Astrocyte (in vitro differentiated cells and primary cell): ENCODE measurements around the gene JADE1. TPM values are rescaled to one million over a fixed set of nuclear protein-coding genes. Genes with fewer than 3 reads are reported as not detected.

Experiments
- DNase-seq: peaks from one replicate; pipeline ENCODE4 v3.0.0-alpha.2; 2010; ENCODE audit warnings: low read depth
- FAIRE-seq: peaks from 2 replicates; lab custom pipeline; 2011; peaks lifted over from hg19 to GRCh38; lab: Jason Lieb, UNC
- H2AFZ ChIP-seq: 2 replicates; pipeline ENCODE4 v1.6.0; 2012; ENCODE audit warnings: low read depth, low read length, inconsistent platforms
- H3K27ac ChIP-seq: 2 replicates; pipeline ENCODE4 v1.5.1; 2011; ENCODE audit warnings: low read depth, low read length, inconsistent platforms
- H3K27me3 ChIP-seq: 2 replicates; pipeline ENCODE4 v1.6.0; 2011; ENCODE audit warnings: low read length, inconsistent platforms; ENCODE audit not compliant: insufficient read depth
- H3K36me3 ChIP-seq: 2 replicates; pipeline ENCODE4 v1.5.1; 2011; ENCODE audit warnings: low read length, inconsistent platforms; ENCODE audit not compliant: insufficient read depth
- H3K4me1 ChIP-seq: 2 replicates; pipeline ENCODE4 v1.5.1; 2011; ENCODE audit warnings: low read length, inconsistent platforms; ENCODE audit not compliant: insufficient read depth
- H3K4me2 ChIP-seq: 2 replicates; pipeline ENCODE4 v1.6.0; 2012; ENCODE audit warnings: low read length, inconsistent platforms
- H3K4me3 ChIP-seq: 2 replicates; pipeline ENCODE4 v1.5.1; 2011; ENCODE audit warnings: low read depth, mild to moderate bottlenecking, low read length, inconsistent platforms; ENCODE audit not compliant: insufficient read depth
- H3K79me2 ChIP-seq: 2 replicates; pipeline ENCODE4 v1.6.0; 2012; ENCODE audit warnings: mild to moderate bottlenecking, low read length, inconsistent platforms; ENCODE audit not compliant: insufficient read depth
- H3K9ac ChIP-seq: 2 replicates; pipeline ENCODE4 v1.6.0; 2012; ENCODE audit warnings: mild to moderate bottlenecking, low read length, inconsistent platforms
- H3K9me3 ChIP-seq: 2 replicates; pipeline ENCODE4 v1.5.1; 2012; ENCODE audit warnings: low read depth, mild to moderate bottlenecking, low read length, inconsistent platforms; ENCODE audit not compliant: insufficient read depth
- H4K20me1 ChIP-seq: 2 replicates; pipeline ENCODE4 v1.6.0; 2012; ENCODE audit warnings: low read length, inconsistent platforms; ENCODE audit not compliant: insufficient read depth
- H3K27ac Mint-ChIP-seq: one replicate; pipeline ENCODE4 v1.8.0; 2021; ENCODE audit warnings: mild to moderate bottlenecking, mixed read lengths; ENCODE audit not compliant: unreplicated experiment
- H3K27me3 Mint-ChIP-seq: one replicate; pipeline ENCODE4 v1.8.0; 2021; ENCODE audit warnings: low read depth, mixed read lengths; ENCODE audit not compliant: unreplicated experiment
- H3K36me3 Mint-ChIP-seq: one replicate; pipeline ENCODE4 v1.8.0; 2021; ENCODE audit warnings: low read depth, mixed read lengths; ENCODE audit not compliant: unreplicated experiment
- H3K4me1 Mint-ChIP-seq: one replicate; pipeline ENCODE4 v1.8.0; 2021; ENCODE audit warnings: low read depth, mixed read lengths; ENCODE audit not compliant: unreplicated experiment
- H3K4me3 Mint-ChIP-seq: one replicate; pipeline ENCODE4 v1.8.0; 2021; ENCODE audit warnings: mild to moderate bottlenecking, moderate library complexity, mixed read lengths; ENCODE audit not compliant: unreplicated experiment
- H3K9me3 Mint-ChIP-seq: one replicate; pipeline ENCODE4 v1.8.0; 2021; ENCODE audit warnings: mild to moderate bottlenecking, mixed read lengths; ENCODE audit not compliant: unreplicated experiment
- EZH2 ChIP-seq: IDR thresholded peaks from 2 replicates; pipeline ENCODE4 v1.6.1; 2012; ENCODE audit warnings: mild to moderate bottlenecking, low read length, inconsistent platforms; ENCODE audit not compliant: insufficient read depth
- total RNA-seq: library from RNA; stranded (reverse); gene quantifications from 2 replicates; pipeline ENCODE4 v1.2.1, GENCODE V29; 2021
- TF ChIP-seq, protein P1 (sequence below): IDR thresholded peaks from 2 replicates; pipeline ENCODE4 v1.5.1; 2011; ENCODE audit warnings: low read depth, mild to moderate bottlenecking, inconsistent platforms, low read length, moderate library complexity; ENCODE audit not compliant: insufficient read depth

JADE1 gene
- total RNA-seq, 1 donor from 2014 or later, result 88.3 TPM

DNA sequence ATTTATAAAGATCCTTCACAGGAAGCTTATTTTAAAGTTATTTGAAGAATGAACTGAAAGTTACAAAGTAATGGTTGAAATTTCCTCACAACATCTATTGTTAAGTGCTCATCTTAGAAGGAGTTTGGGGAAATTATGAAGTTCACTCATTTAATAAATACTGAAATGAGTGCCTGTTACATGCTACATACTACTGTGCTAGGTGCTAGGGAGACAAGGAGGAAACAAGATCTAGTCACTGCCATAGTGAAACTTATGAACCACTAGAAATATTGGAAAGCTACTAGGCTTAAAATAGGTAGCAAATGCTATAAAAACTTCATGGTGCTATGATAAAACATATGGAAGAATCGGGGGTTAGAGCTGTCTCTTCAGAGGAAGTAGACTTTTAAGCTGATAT is 97.1 kb downstream of the JADE1 start:
- no peaks in the 10 kb centered on the region for H3K36me3 Mint-ChIP-seq
- Histone ChIP-seq H3K27me3 (no peaks in the 10 kb centered on the region), H3K9ac (no peak overlapping the region), H3K79me2 (no peaks in the 10 kb centered on the region), H2AFZ (no peak overlapping the region), H3K9me3 (no peaks in the 10 kb centered on the region), H4K20me1 (no peaks in the 10 kb centered on the region), H3K36me3 (no peaks in the 10 kb centered on the region), H3K4me3 (no peak overlapping the region), H3K4me2 (no peak overlapping the region), H3K4me1 (no peaks in the 10 kb centered on the region), H3K27ac (no peak overlapping the region)
- TF ChIP-seq, protein P1, sequence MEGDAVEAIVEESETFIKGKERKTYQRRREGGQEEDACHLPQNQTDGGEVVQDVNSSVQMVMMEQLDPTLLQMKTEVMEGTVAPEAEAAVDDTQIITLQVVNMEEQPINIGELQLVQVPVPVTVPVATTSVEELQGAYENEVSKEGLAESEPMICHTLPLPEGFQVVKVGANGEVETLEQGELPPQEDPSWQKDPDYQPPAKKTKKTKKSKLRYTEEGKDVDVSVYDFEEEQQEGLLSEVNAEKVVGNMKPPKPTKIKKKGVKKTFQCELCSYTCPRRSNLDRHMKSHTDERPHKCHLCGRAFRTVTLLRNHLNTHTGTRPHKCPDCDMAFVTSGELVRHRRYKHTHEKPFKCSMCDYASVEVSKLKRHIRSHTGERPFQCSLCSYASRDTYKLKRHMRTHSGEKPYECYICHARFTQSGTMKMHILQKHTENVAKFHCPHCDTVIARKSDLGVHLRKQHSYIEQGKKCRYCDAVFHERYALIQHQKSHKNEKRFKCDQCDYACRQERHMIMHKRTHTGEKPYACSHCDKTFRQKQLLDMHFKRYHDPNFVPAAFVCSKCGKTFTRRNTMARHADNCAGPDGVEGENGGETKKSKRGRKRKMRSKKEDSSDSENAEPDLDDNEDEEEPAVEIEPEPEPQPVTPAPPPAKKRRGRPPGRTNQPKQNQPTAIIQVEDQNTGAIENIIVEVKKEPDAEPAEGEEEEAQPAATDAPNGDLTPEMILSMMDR, result no peak
- TF ChIP-seq EZH2, result no peak
- no peaks in the 10 kb centered on the region for H3K9me3 Mint-ChIP-seq
- H3K27ac Mint-ChIP-seq, result no peak overlapping the region
- H3K4me1 Mint-ChIP-seq, result peaks cover 3% of the 10 kb centered on the region
- FAIRE-seq (no peak), DNase-seq (no peak)
- H3K4me3 Mint-ChIP-seq, result no peak overlapping the region
- H3K27me3 Mint-ChIP-seq, result no peaks in the 10 kb centered on the region

DNA sequence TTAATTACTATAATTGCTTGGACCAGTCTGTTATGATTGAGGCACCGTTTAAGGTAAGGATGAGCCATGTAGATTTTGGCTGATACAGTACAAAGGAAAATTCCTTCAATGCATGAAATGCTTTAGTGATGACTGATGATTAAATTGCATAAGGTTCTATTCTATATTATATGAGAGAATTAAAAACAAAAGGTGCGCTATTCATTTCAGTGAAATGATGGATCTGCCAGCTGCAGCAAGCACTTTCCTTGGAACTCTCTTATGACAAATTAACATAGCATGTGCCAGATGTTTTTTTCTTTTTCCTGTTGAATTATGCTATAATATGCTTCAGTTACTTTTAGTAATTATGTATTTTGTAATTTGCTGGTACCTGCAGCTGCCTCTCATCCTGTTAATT is 98.5 kb downstream of the JADE1 start:
- Histone ChIP-seq H3K4me2 (no peak overlapping the region), H3K4me1 (no peaks in the 10 kb centered on the region), H3K27me3 (no peaks in the 10 kb centered on the region), H3K9me3 (no peaks in the 10 kb centered on the region), H3K79me2 (no peaks in the 10 kb centered on the region), H2AFZ (no peak overlapping the region), H3K27ac (no peak overlapping the region), H3K4me3 (no peak overlapping the region), H3K36me3 (no peaks in the 10 kb centered on the region), H3K9ac (no peak overlapping the region), H4K20me1 (no peaks in the 10 kb centered on the region)
- no peak for TF ChIP-seq EZH2
- TF ChIP-seq, protein P1, result no peak
- Mint-ChIP-seq H3K36me3 (no peaks in the 10 kb centered on the region), H3K27ac (no peak overlapping the region), H3K27me3 (no peaks in the 10 kb centered on the region), H3K9me3 (no peaks in the 10 kb centered on the region), H3K4me1 (peaks cover 4% of the 10 kb centered on the region), H3K4me3 (no peak overlapping the region)
- FAIRE-seq (no peak), DNase-seq (no peak)

DNA sequence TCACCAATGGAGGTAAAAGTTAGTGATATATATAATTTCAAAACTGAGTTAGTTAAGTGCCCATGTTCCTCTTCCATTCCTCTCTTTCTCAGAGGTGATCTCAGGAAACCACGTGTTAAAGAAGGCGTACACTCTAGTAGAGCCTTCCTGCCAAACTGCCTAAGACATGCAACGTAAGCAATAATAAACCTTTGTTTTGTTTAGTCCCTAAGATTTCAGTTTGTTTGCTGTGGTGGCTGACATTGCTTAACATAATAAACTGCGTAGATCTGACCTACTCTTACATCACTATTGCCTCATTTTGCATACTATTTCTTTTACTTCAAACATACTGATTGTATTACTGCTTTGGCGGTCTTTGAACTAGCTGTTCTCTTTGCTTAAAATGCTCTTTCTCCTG is 99.2 kb downstream of the JADE1 start:
- Histone ChIP-seq H3K9me3 (no peaks in the 10 kb centered on the region), H3K9ac (no peak overlapping the region), H3K27ac (no peak overlapping the region), H2AFZ (no peak overlapping the region), H3K27me3 (no peaks in the 10 kb centered on the region), H3K36me3 (no peaks in the 10 kb centered on the region), H3K4me2 (no peak overlapping the region), H3K79me2 (no peaks in the 10 kb centered on the region), H4K20me1 (no peaks in the 10 kb centered on the region), H3K4me1 (no peaks in the 10 kb centered on the region), H3K4me3 (no peak overlapping the region)
- Mint-ChIP-seq H3K9me3 (no peaks in the 10 kb centered on the region), H3K4me3 (no peak overlapping the region), H3K27me3 (no peaks in the 10 kb centered on the region), H3K4me1 (peaks cover 9% of the 10 kb centered on the region), H3K27ac (no peak overlapping the region), H3K36me3 (no peaks in the 10 kb centered on the region)
- FAIRE-seq (no peak), DNase-seq (no peak)
- TF ChIP-seq, protein P1, result no peak
- no peak for TF ChIP-seq EZH2
